IPS DF 6.9 (cell line): ENCODE results near the gene FCSK.
"Not testable (repeated sequence)": the region's sequence is repeated elsewhere in the genome, so short reads cannot be mapped to it uniquely, and the experiment has no call there.

Source experiments
- DNase-seq: peaks from one replicate; pipeline ENCODE4 v3.0.0-alpha.2; 2013; ENCODE audit warnings: low read depth, low spot score
- H3K27ac ChIP-seq: one replicate; pipeline ENCODE4 v1.5.1; 2013; ENCODE audit warnings: low read length, control low read depth
- H3K27me3 ChIP-seq: 2 replicates; pipeline ENCODE4 v1.6.1; 2013; ENCODE audit warnings: mild to moderate bottlenecking, low read length; ENCODE audit not compliant: control insufficient read depth, insufficient read depth
- H3K36me3 ChIP-seq: 2 replicates; pipeline ENCODE4 v1.6.1; 2013; ENCODE audit warnings: low read length; ENCODE audit not compliant: control insufficient read depth, insufficient read depth
- H3K4me1 ChIP-seq: 2 replicates; pipeline ENCODE4 v1.6.1; 2013; ENCODE audit warnings: low read length; ENCODE audit not compliant: control insufficient read depth, insufficient read depth
- H3K4me3 ChIP-seq: 2 replicates; pipeline ENCODE4 v1.5.1; 2013; ENCODE audit warnings: mild to moderate bottlenecking, low read length
- H3K9me3 ChIP-seq: 2 replicates; pipeline ENCODE4 v1.6.1; 2013; ENCODE audit warnings: low read length, inconsistent platforms; ENCODE audit not compliant: control insufficient read depth, insufficient read depth
- WGBS: extraction: QIAGEN DNeasy Blood & Tissue Kit; methylation state at CpG from one replicate; pipeline ENCODE4 v1.1.7; 2013; ENCODE audit warnings: mixed read lengths, missing lambda C conversion rate; ENCODE audit not compliant: insufficient read length, insufficient coverage; 5-methylcytosine and 5-hydroxymethylcytosine counted together

The FCSK gene

DNA sequence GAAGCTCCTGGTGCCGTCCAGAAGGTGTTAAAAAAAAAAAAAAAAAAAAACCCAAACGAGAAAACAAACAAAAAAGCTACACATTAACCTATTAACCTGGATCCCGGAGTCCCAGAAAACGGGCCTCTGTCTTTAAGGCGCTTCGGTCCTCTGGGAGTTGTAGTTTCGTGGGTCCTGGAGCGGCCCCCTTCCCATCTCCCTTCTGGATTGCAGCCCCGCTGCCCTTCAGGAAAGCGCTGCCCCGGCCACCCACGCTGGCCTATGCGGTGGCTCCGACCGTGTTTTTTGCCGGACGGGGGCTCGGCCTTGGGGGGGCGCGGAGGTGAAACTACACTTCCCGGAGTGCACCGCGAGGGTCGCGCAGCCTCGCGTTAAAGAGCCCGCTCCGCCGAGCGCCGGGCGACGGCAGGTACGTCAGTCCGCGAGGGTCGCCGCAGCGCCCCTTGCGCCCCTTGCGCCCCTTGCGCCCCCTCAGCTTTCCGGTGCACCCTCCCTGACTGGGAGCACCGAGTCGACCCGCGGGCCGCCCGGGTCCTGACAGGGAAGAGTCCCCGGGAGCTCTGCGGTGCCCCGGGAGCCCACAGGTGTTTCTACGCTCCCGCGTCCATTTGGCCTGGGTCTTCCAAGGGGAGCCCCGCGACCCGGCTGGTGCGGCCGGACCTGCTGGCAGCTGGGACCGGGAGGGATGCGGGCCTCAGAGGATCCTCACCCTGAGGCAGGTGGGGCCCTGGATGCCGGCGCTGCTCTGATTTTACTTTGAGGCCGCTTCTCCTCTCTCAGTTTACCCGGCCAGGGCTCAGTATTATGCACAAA, at the start of gene FCSK:
Gene FCSK, plus strand, starts transcription at position 374 of the 813 bp plus-strand sequence. CDS start 8,596 bp downstream, outside the sequence.
- no peak for DNase-seq
- WGBS, result no CpG with 5 or more reads among the region's 67 CpGs

DNA sequence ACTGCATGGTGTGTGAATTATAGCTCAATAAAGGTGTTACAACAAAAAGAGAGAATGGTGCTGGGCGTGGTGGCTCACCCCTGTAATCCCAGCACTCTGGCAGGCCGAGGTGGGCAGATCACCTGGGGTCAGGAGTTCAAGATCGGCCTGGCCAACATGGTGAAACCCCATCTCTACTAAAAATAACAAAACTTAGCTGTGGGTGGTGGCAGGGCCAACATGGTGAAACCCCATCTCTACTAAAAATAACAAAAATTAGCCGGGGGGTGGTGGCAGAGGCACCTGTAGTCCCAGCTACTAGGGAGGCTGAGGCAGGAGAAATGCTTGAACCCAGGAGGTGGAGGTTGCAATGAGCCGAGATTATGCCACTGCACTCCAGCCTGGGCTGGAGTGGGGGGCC, 48.3 kb upstream of the FCSK start:
- H3K4me1 ChIP-seq, H3K36me3 ChIP-seq, H3K27me3 ChIP-seq, DNase-seq, H3K9me3 ChIP-seq, H3K27ac ChIP-seq, H3K4me3 ChIP-seq: not testable (repeated sequence)
- no CpG with 5 or more reads among the region's 5 CpGs for WGBS

More for the DNA sequence above, at the start of gene FCSK:
- Histone ChIP-seq H3K27me3 (no peaks in the 10 kb centered on the region), H3K4me3 (peak within 1 kb of the TSS; percentile 59; the same call in 1 of the 2 replicates), H3K36me3 (no peaks in the 10 kb centered on the region), H3K27ac (no peak within 1 kb of the TSS), H3K9me3 (no peaks in the 10 kb centered on the region), H3K4me1 (no peaks in the 10 kb centered on the region)

DNA sequence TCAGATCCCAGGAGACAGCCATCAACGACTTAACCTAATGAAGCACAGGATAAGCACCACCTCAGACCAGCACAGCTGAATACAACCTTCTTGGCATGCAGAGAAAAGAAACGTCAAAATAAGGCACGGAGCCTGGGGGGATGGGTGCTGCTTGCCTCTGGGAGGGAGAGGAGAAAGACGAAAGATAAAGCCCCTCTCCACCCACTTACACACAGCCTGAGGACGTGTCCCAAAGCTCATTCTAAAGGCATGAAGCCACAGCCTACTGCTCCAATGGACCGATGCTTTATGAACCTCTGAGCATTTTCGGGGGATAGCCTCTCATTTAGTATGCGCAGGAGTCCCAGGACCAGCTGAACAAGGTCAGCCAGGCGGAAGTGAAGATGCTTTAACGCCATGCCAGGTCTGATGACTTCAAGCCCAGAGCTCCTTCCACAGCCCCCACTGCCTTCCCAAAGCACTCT, 46.6 kb upstream of the FCSK start:
- no peak overlapping the region for H3K4me3 ChIP-seq
- no peaks in the 10 kb centered on the region for H3K36me3 ChIP-seq

DNA sequence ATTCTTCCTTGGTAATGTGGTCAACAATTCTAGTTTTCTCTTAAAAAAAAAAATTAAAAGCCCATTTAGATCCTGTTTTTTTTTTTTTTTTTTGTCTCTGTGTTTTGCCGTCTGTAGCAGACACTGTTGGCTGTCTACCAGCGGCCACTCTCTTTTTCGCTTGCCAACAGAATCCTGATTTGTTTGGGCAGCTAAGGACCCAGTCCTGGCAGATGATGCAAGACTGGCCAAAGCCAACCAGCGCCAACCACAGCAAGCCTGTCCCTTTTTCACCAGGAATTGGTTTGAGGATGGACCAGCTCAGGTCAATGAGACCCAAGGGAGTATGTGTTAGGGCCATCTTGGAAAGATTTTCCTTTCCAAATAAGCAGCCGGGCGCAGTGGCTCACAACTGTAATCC, 43.7 kb upstream of the FCSK start:
- Histone ChIP-seq H3K27ac (no peak overlapping the region), H3K36me3 (no peaks in the 10 kb centered on the region), H3K4me3 (no peak overlapping the region), H3K9me3 (no peaks in the 10 kb centered on the region), H3K4me1 (peaks cover 4% of the 10 kb centered on the region; the same call in 1 of the 2 replicates), H3K27me3 (no peaks in the 10 kb centered on the region)
- DNase-seq, result no peak
- WGBS, result no CpG with 5 or more reads among the region's 6 CpGs

More for the DNA sequence above, 46.6 kb upstream of the FCSK start:
- Histone ChIP-seq H3K4me1 (peaks cover 6% of the 10 kb centered on the region), H3K27me3 (no peaks in the 10 kb centered on the region), H3K9me3 (no peaks in the 10 kb centered on the region), H3K27ac (no peak overlapping the region)
- DNase-seq, result no peak
- no CpG with 5 or more reads among the region's 10 CpGs for WGBS

DNA sequence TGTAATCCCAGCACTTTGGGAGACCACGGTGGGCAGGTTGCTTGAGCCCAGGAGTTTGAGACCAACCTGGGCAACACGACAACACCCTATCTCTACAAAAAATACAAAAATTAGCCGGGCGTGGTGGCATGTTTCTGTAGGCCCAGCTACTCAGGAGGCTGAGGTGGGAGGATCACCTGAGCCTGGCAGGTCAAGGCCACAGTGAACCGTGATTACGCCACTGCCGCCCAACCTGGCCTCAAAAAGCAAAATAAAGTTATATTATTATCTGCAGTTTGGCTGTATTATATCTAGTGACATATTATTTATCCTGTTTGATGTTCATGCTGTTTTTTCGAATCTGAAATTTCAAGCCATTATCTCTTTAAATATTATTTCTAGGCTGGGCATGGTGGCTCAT, 42.0 kb upstream of the FCSK start:
- H3K27me3 ChIP-seq, result no peaks in the 10 kb centered on the region
- H3K9me3 ChIP-seq, result no peaks in the 10 kb centered on the region
- no CpG with 5 or more reads among the region's 8 CpGs for WGBS
- no peak overlapping the region for H3K4me3 ChIP-seq
- no peaks in the 10 kb centered on the region for H3K36me3 ChIP-seq
- H3K4me1 ChIP-seq, result peaks cover 6% of the 10 kb centered on the region; the same call in 1 of the 2 replicates
- DNase-seq, result no peak
- no peak overlapping the region for H3K27ac ChIP-seq

DNA sequence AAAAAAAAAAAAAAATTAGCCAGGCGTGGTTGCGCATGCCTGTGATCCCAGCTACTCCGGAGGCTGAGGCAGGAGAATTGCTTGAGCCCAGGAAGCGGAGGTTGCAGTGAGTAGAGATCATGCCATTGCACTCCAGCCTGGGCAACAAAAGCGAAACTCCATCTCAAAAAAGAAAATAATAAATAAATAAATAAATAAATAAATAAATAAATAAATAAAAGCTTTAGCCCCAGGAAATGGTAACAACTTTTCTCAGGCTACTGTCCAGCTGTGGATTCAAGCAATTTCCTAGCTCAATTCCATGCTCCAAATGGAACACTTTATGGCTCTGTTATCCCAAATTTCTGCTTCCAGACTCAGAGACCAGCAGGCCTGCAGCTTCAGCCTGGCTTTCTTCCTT, 40.8 kb upstream of the FCSK start:
- H3K9me3 ChIP-seq, H3K36me3 ChIP-seq, DNase-seq, H3K4me3 ChIP-seq, H3K4me1 ChIP-seq, H3K27ac ChIP-seq, H3K27me3 ChIP-seq: not testable (repeated sequence)
- no CpG with 5 or more reads among the region's 5 CpGs for WGBS

DNA sequence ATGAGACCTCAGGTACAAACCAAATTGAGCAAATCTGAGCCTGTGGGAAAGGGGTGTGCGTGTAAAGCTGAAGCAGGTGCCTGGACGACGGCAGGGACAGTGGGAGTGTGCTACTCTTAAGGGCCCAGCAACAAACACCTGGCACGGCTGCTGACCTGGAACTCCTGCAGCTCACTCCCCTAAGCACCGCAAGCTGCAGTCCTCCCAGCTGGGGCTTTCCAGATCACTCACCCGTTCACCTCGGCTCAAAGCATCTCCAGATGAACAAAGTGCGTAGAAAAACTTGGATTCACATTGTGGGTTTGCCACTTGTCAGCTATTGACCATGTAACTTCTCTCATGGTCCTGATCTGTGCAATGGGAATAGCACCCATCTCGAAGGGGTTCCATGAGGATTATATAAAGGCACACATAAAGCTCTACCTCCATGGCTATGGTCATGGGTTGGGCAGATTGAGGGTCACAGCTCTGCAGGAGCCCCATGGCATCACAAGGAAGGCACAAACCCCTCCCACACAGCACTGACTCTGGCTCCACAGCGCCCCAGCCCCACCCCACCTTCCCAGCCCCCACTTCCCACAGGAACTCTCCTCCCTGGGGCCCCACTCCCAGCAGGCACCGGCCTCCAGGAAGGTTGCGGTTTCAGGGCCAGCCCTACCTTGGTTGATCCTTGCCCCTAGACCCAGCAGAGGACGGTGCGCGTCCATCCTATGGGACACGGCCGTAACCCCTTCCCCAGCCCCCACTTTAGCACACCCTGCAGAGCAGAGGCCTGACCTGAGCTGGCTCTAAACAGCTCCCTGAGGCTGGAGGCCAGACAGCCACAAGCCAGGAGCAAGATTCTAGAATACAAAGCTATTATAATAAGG, 37.4 kb upstream of the FCSK start:
- H3K27me3 ChIP-seq, result no peaks in the 10 kb centered on the region
- WGBS, result no CpG with 5 or more reads among the region's 17 CpGs
- no peaks in the 10 kb centered on the region for H3K9me3 ChIP-seq
- no peaks in the 10 kb centered on the region for H3K36me3 ChIP-seq
- no peak overlapping the region for H3K27ac ChIP-seq
- H3K4me3 ChIP-seq, result no peak overlapping the region
- H3K4me1 ChIP-seq, result peaks cover 15% of the 10 kb centered on the region
- DNase-seq, result no peak

DNA sequence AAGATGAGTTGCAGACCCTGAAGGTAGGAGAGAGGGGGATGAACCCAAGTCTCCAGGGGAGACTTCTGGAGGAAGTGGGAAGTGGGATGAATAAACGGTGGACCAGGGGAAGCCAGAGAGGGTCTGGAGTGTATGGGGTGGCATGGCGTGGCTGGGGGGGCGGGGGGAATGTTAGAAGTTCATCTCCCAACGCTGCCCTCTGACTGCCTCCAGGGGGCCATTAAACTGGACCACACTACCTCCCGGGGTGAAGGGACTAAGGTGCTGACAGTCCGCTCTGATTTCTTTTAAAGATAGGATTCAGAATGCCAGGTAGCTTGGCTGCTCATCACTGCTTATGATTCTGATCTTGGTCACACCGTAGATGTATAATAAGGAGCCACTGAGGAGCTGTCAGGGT, 36.7 kb upstream of the FCSK start:
- Histone ChIP-seq H3K27me3 (no peaks in the 10 kb centered on the region), H3K4me1 (peaks cover 15% of the 10 kb centered on the region), H3K4me3 (no peak overlapping the region), H3K27ac (no peak overlapping the region), H3K36me3 (no peaks in the 10 kb centered on the region), H3K9me3 (no peaks in the 10 kb centered on the region)
- no CpG with 5 or more reads among the region's 7 CpGs for WGBS
- no peak for DNase-seq

DNA sequence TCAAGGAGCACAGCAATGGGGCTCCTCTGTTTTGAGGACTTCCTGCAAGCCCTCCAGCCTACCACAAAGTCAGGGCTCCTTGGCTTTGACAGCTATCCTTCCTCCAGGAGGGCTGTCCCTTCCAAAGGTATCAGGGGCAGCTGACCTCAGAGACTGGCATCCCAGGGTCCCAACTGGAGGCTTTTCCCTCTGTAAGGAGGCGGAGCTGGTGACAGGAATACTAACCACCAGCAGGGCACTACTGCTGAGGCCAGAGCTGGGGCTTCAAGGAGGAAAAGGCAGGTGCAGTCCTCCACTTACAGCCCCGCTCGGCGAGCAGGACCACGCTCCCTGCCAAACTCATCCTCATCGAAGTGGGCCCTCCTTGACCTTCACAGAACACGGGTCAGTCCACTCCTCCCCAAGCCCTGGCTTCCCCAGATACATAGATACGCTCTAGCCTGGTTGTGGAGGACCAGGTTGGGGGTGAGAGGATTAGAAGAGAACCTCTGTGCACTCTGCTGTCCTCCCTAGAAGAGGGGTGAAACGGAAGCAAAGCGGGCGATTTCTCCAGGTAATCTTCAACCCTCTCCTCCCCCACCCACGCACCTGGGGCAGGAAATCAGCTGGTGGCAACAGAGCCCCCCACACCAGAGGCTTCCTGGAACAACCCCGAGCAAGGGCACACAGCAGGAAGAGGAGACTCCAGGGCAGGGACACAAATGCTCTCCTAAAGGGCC, 36.0 kb upstream of the FCSK start:
- peaks cover 15% of the 10 kb centered on the region for H3K4me1 ChIP-seq
- no CpG with 5 or more reads among the region's 13 CpGs for WGBS
- H3K36me3 ChIP-seq, result no peaks in the 10 kb centered on the region
- H3K4me3 ChIP-seq, result no peak overlapping the region
- H3K27ac ChIP-seq, result no peak overlapping the region
- no peaks in the 10 kb centered on the region for H3K9me3 ChIP-seq
- no peaks in the 10 kb centered on the region for H3K27me3 ChIP-seq
- no peak for DNase-seq

DNA sequence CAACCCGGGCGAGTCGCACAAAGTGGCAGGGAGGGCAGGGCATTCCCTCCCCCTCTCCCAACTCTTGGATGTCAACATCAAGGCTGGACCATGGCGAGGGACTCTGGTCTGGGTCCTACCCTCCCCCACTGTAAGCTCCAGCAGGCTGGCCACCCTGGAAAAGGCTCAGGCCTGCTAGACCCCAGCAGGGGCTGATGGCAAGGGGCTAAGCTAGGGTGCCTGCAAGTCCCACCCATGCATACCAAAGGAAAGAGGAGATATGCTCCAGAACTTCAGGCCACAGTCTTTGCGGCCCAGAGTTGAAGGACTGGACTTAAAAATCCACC, 35.4 kb upstream of the FCSK start:
- no CpG with 5 or more reads among the region's 5 CpGs for WGBS
- H3K4me3 ChIP-seq, result no peak overlapping the region
- H3K27ac ChIP-seq, result no peak overlapping the region
- H3K27me3 ChIP-seq, result no peaks in the 10 kb centered on the region
- H3K9me3 ChIP-seq, result no peaks in the 10 kb centered on the region
- no peak for DNase-seq
- H3K36me3 ChIP-seq, result no peaks in the 10 kb centered on the region
- peaks cover 15% of the 10 kb centered on the region for H3K4me1 ChIP-seq
